AG08395 (cell line): ENCODE measurements around the gene PHRF1.

Experiments
- DNase-seq: peaks from one replicate; pipeline ENCODE4 v3.0.0; 2012; ENCODE audit warnings: mixed read lengths, low spot score

Gene PHRF1

GRCh38 chr11:597166-597725 is 21.0 kb downstream of the PHRF1 start:
- no peak for DNase-seq

- DNase-seq, result no peak
Observed at GRCh38 chr11:598005-598680, 21.9 kb downstream of the PHRF1 start.

GRCh38 chr11:601573-602245 is 25.4 kb downstream of the PHRF1 start:
- no peak for DNase-seq

GRCh38 chr11:603154-603553 is 26.9 kb downstream of the PHRF1 start:
- DNase-seq, result no peak

GRCh38 chr11:605286-606129 is 29.2 kb downstream of the PHRF1 start:
- no peak for DNase-seq

- DNase-seq, result no peak
Observed at GRCh38 chr11:606245-606644, 30.0 kb downstream of the PHRF1 start.

- no peak for DNase-seq
Observed at GRCh38 chr11:607020-607780, 30.9 kb downstream of the PHRF1 start.

GRCh38 chr11:607971-608659 is 31.8 kb downstream of the PHRF1 start:
- no peak for DNase-seq

- DNase-seq, result no peak
Observed at GRCh38 chr11:608791-609251, 32.6 kb downstream of the PHRF1 start.

- no peak for DNase-seq
Observed at GRCh38 chr11:609341-609811, 33.1 kb downstream of the PHRF1 start.

GRCh38 chr11:610146-610801 is 34.0 kb downstream of the PHRF1 start:
- no peak for DNase-seq

GRCh38 chr11:611001-611996 is 35.0 kb downstream of the PHRF1 start:
- no peak for DNase-seq

GRCh38 chr11:612201-612960 is 36.1 kb downstream of the PHRF1 start:
- no peak for DNase-seq

- DNase-seq, result no peak
Observed at GRCh38 chr11:612961-613300, 36.7 kb downstream of the PHRF1 start.

- no peak for DNase-seq
Observed at GRCh38 chr11:613369-613968, 37.2 kb downstream of the PHRF1 start.

GRCh38 chr11:614021-614622 is 37.9 kb downstream of the PHRF1 start:
- DNase-seq, result no peak

GRCh38 chr11:614623-615503 is 38.6 kb downstream of the PHRF1 start:
- DNase-seq, result no peak
